Natural killer cell (primary cell): ENCODE measurements around the gene NPEPL1. TPM values are rescaled to one million over a fixed set of nuclear protein-coding genes. Genes with fewer than 3 reads are reported as not detected.
A peak's percentile ranks its signal among the peaks of the same experiment; 100 is the strongest.

Experiments
- ATAC-seq, 3 donors: fragments of 150-1000 bp in 2 of 3; fragments of 200-7000 bp in 1 of 3; cut with Tn5 transposase; 1 replicate in 1 of 3; 2 replicates in 2 of 3; pipeline ENCODE4 v1.10.0; 2021; ENCODE audit warnings: mild to moderate bottlenecking in 2 of 3, moderate library complexity in 2 of 3
- DNase-seq, 2 donors: peaks; one replicate each; pipeline versions ENCODE4 v3.0.0 to v3.0.0-alpha.2; 2013 to 2021; ENCODE audit warnings: mixed read lengths in 1 of 2
- H3K27ac ChIP-seq: one replicate; pipeline ENCODE4 v1.5.1; 2013; ENCODE audit warnings: mild to moderate bottlenecking, low read length
- H3K27me3 ChIP-seq: one replicate; pipeline ENCODE4 v1.6.1; 2013; ENCODE audit warnings: low read length; ENCODE audit not compliant: control insufficient read depth, insufficient read depth
- H3K36me3 ChIP-seq: one replicate; pipeline ENCODE4 v1.6.1; 2013; ENCODE audit warnings: low read length; ENCODE audit not compliant: control insufficient read depth, insufficient read depth
- H3K4me1 ChIP-seq: one replicate; pipeline ENCODE4 v1.6.1; 2013; ENCODE audit warnings: low read length; ENCODE audit not compliant: control insufficient read depth, insufficient read depth
- H3K4me3 ChIP-seq: one replicate; pipeline ENCODE4 v1.5.1; 2013; ENCODE audit warnings: low read length
- H3K9me3 ChIP-seq: one replicate; pipeline ENCODE4 v1.6.1; 2013; ENCODE audit warnings: low read length; ENCODE audit not compliant: control insufficient read depth, insufficient read depth
- H3K27ac Mint-ChIP-seq, 2 donors: one replicate each; pipeline ENCODE4 v1.8.0; 2022; ENCODE audit warnings: mild to moderate bottlenecking in 2 of 2, mixed read lengths in 2 of 2, moderate library complexity in 1 of 2
- H3K27me3 Mint-ChIP-seq, 2 donors: one replicate each; pipeline ENCODE4 v1.8.0; 2022; ENCODE audit warnings: low read depth in 2 of 2, mixed read lengths in 2 of 2
- H3K36me3 Mint-ChIP-seq: one replicate; pipeline ENCODE4 v1.8.0; 2022; ENCODE audit warnings: mixed read lengths
- H3K4me1 Mint-ChIP-seq, 2 donors: one replicate each; pipeline ENCODE4 v1.8.0; 2022; ENCODE audit warnings: mixed read lengths in 2 of 2
- H3K4me3 Mint-ChIP-seq: one replicate; pipeline ENCODE4 v1.8.0; 2022; ENCODE audit warnings: mild to moderate bottlenecking, moderate library complexity, mixed read lengths
- H3K9me3 Mint-ChIP-seq, 2 donors: one replicate each; pipeline ENCODE4 v1.8.0; 2022; ENCODE audit warnings: mixed read lengths in 2 of 2
- WGBS: methylation state at CpG from one replicate; pipeline ENCODE4 v1.1.7; 2013; ENCODE audit warnings: missing lambda C conversion rate; ENCODE audit not compliant: insufficient coverage; 5-methylcytosine and 5-hydroxymethylcytosine counted together
- intact Hi-C: fragments of 100-400 bp; cut with micrococcal nuclease; formaldehyde crosslinking; loops from one replicate; pipeline ENCODE4 v1.14.2; 2022
- total RNA-seq, 4 donors: library from RNA; stranded (reverse); fragments of 120-200 nt in 1 of 4; gene quantifications; one replicate each; pipeline versions ENCODE4 v1.2.3 to v1.2.4, GENCODE V29; 2013 to 2022
- TF ChIP-seq, protein P1 (sequence below): fragments of 200-600 bp; IDR thresholded peaks from one replicate; pipeline ENCODE4 v1.8.0; 2022; ENCODE audit warnings: antibody characterized with exemption

NPEPL1 gene
- total RNA-seq, 3 donors from 2014 or later (not counting 1 experiment from before 2014, with no cell fraction given): 66.0 to 83.7 (median 68.4) TPM

DNA sequence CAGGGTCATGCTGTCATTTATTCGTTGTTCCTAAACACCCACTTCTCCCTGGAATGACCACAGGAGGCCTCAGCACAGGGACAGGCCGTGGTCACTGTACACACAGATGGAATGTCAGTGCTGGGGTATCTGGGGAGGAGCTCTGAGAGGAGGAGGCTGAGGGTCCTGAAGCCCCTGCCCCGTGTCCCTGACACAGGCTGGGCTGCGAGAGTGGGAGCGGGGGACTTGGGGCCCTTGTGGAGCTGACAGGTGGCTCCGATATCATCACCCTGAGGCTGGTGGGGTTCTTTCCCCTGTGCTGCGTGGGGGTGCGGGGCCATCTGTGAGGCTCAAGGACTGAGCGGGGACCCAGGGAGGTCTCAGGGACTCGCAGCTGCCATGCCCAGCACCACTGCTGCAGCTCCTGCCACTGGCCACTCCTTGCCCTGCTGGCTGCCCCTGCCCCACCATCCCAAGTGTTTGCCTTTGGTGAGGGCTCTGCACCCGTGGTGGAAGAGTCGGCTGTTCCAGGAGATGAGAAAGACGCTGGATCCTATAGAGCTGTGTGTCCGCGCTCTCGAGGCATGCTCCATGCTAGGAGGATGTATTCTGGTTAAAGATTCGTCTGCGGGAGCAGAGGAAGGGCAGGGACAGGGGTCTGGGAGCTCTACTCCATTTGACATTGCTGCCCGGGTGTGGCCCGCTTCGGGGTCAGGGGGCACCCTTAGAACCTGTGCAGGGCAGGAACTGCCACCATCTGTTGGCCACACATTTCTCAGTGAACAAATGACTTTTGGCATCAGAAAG is 18.9 kb downstream of the NPEPL1 start:
- Mint-ChIP-seq H3K27me3 (no peaks in the 10 kb centered on the region), H3K27ac (no peak overlapping the region), H3K9me3 (no peaks in the 10 kb centered on the region), H3K36me3 (no peaks in the 10 kb centered on the region), H3K4me3 (no peak overlapping the region), H3K4me1 (no peaks in the 10 kb centered on the region)
- no peaks in the 10 kb centered on the region for H3K9me3 ChIP-seq
- H3K27ac ChIP-seq: no peak overlapping the region
- intact Hi-C loops: no loop called here
- TF ChIP-seq, protein P1, sequence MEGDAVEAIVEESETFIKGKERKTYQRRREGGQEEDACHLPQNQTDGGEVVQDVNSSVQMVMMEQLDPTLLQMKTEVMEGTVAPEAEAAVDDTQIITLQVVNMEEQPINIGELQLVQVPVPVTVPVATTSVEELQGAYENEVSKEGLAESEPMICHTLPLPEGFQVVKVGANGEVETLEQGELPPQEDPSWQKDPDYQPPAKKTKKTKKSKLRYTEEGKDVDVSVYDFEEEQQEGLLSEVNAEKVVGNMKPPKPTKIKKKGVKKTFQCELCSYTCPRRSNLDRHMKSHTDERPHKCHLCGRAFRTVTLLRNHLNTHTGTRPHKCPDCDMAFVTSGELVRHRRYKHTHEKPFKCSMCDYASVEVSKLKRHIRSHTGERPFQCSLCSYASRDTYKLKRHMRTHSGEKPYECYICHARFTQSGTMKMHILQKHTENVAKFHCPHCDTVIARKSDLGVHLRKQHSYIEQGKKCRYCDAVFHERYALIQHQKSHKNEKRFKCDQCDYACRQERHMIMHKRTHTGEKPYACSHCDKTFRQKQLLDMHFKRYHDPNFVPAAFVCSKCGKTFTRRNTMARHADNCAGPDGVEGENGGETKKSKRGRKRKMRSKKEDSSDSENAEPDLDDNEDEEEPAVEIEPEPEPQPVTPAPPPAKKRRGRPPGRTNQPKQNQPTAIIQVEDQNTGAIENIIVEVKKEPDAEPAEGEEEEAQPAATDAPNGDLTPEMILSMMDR: no peak
- no peak overlapping the region for H3K4me3 ChIP-seq
- peak in 1 of 2 donors; percentile 8 for DNase-seq
- no peaks in the 10 kb centered on the region for H3K27me3 ChIP-seq
- H3K4me1 ChIP-seq: no peaks in the 10 kb centered on the region
- no peaks in the 10 kb centered on the region for H3K36me3 ChIP-seq
- 93% methylated on average over 21 of the region's 21 CpGs for WGBS
- ATAC-seq: no peak

DNA sequence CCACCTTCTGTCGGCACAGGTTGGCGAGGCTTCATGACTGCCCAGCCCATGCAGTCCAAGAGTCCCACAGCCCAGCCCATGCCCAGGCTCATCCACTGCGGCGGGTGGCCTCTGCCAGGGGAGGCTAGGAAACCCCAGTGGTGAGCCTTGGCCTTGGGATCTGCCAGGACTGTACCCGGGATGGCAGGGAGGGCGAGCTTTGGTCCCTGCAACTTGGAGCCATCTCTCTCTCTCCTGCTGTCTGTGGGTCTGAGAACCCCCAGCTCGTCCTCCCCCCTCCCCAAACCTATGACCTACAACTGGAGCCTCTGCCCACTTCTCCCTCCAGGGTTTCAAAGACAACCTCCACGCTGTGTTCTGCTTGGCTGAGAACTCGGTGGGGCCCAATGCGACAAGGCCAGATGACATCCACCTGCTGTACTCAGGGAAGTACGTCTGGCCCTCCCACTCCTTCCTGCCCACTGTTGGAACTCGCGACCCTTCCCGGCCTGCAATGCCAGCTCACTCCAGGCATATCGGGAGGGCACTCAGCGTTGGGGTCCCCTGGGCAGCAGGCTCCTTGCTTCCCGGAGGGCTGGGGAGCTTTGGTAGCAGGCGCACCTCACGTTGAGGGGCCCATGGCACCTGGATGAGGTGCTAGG is 19.7 kb downstream of the NPEPL1 start:
- Mint-ChIP-seq H3K27ac (no peak overlapping the region), H3K9me3 (no peaks in the 10 kb centered on the region), H3K36me3 (no peaks in the 10 kb centered on the region), H3K4me3 (no peak overlapping the region), H3K4me1 (no peaks in the 10 kb centered on the region), H3K27me3 (no peaks in the 10 kb centered on the region)
- H3K27ac ChIP-seq: no peak overlapping the region
- 89% methylated on average over 19 of the region's 19 CpGs for WGBS
- DNase-seq: peak in 1 of 2 donors; percentile 10
- TF ChIP-seq, protein P1: no peak
- H3K4me3 ChIP-seq: no peak overlapping the region
- H3K4me1 ChIP-seq: no peaks in the 10 kb centered on the region
- H3K27me3 ChIP-seq: no peaks in the 10 kb centered on the region
- ATAC-seq: no peak
- no peaks in the 10 kb centered on the region for H3K9me3 ChIP-seq
- intact Hi-C loops: no loop called here
- H3K36me3 ChIP-seq: no peaks in the 10 kb centered on the region

DNA sequence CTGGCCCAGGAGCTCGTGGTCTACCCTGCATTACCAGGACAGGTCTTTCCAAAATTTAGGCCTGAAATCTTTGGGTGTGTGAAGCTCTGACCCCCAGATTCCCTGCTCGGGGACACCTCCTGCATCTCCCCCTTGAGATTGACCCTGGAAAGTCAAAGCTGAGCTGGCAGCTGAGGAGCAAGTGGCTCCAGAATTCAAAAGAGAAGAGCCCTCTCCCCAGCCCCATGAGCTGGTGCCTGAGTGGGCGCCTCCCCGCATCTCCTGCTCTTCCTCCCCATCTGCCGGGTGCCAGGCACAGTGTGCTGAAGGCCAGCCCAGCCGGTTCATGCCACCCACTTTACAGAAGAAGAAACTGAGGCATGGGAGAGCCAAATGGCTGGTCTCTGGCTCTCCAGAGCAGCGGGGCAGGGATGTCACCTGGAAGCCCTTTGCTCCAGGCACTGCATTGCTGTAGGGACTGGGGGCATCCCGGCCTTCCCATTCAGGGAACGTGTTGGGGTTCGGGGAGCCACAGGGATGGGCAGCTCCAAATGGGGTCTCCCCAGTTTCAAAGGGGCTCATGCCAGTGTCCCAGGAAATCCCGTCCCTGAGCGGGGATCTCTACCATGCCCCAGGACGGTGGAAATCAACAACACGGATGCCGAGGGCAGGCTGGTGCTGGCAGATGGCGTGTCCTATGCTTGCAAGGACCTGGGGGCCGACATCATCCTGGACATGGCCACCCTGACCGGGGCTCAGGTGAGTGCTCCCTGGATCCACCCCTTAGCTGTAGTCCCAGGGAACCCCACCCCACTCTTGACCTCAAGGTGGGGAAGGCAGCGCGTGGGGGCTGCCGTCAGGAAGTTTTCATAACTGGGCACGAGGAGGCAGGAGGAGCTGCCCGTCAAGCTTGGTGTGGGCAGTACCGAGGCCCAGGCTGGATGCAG is 20.5 kb downstream of the NPEPL1 start:
- ATAC-seq (no peak), DNase-seq (peak in 1 of 2 donors; percentile 10)
- Histone ChIP-seq H3K4me1 (no peaks in the 10 kb centered on the region), H3K36me3 (no peaks in the 10 kb centered on the region), H3K27me3 (no peaks in the 10 kb centered on the region), H3K9me3 (no peaks in the 10 kb centered on the region), H3K27ac (no peak overlapping the region), H3K4me3 (no peak overlapping the region)
- Mint-ChIP-seq H3K27me3 (no peaks in the 10 kb centered on the region), H3K4me3 (no peak overlapping the region), H3K27ac (no peak overlapping the region), H3K36me3 (no peaks in the 10 kb centered on the region), H3K4me1 (no peaks in the 10 kb centered on the region), H3K9me3 (no peaks in the 10 kb centered on the region)
- 95% methylated on average over 24 of the region's 24 CpGs for WGBS
- intact Hi-C loops: no loop called here
- TF ChIP-seq, protein P1: no peak
